DND-41 (cell line): ENCODE data around the gene ZNF451.
"Not testable (repeated sequence)": the region's sequence is repeated elsewhere in the genome, so short reads cannot be mapped to it uniquely, and the experiment has no call there.

Experiments used
- ATAC-seq: fragments of 200-7000 bp; cut with Tn5 transposase; 3 replicates; pipeline ENCODE4 v1.9.1; 2021; ENCODE audit warnings: low read depth; ENCODE audit not compliant: insufficient read depth
- DNase-seq: peaks from one replicate; pipeline ENCODE4 v3.0.0-alpha.2; 2020
- H2AFZ ChIP-seq: 2 replicates; pipeline ENCODE4 v1.6.0; 2012; ENCODE audit warnings: low read depth, low read length
- H3K27ac ChIP-seq: 2 replicates; pipeline ENCODE4 v1.5.1; 2012; ENCODE audit warnings: low read length, inconsistent platforms
- H3K27me3 ChIP-seq: fragments of 200-600 bp; sonication (generic); 2 replicates; pipeline ENCODE4 v1.6.0; 2012; ENCODE audit warnings: low read length, mild to moderate bottlenecking, inconsistent platforms; ENCODE audit not compliant: insufficient read depth, poor library complexity
- H3K36me3 ChIP-seq: 2 replicates; pipeline ENCODE4 v1.5.1; 2012; ENCODE audit warnings: low read length, inconsistent platforms; ENCODE audit not compliant: insufficient read depth
- H3K4me1 ChIP-seq: 2 replicates; pipeline ENCODE4 v1.5.1; 2012; ENCODE audit warnings: mild to moderate bottlenecking, low read length; ENCODE audit not compliant: insufficient read depth
- H3K4me2 ChIP-seq: 2 replicates; pipeline ENCODE4 v1.6.0; 2012; ENCODE audit warnings: mild to moderate bottlenecking, moderate library complexity, low read length, inconsistent platforms; ENCODE audit not compliant: insufficient read depth
- H3K4me3 ChIP-seq, 2 experiments: fragments of 200-600 bp in 1 of 2; shearing (Covaris generic) in 1 of 2; 2 replicates each; pipeline ENCODE4 v1.5.1; 2012 to 2016; ENCODE audit warnings: inconsistent platforms in 2 of 2, low read length in 2 of 2, mild to moderate bottlenecking in 2 of 2, low read depth in 1 of 2, moderate library complexity in 1 of 2
- H3K79me2 ChIP-seq: 2 replicates; pipeline ENCODE4 v1.6.0; 2012; ENCODE audit warnings: low read length, inconsistent platforms; ENCODE audit not compliant: insufficient read depth
- H3K9ac ChIP-seq: 2 replicates; pipeline ENCODE4 v1.6.0; 2012; ENCODE audit warnings: low read depth, mild to moderate bottlenecking, inconsistent platforms, low read length, moderate library complexity
- H3K9me3 ChIP-seq: 2 replicates; pipeline ENCODE4 v1.5.1; 2012; ENCODE audit warnings: low read length, moderate library complexity, mild to moderate bottlenecking, inconsistent platforms; ENCODE audit not compliant: insufficient read depth, severe bottlenecking
- H4K20me1 ChIP-seq: 2 replicates; pipeline ENCODE4 v1.6.0; 2012; ENCODE audit warnings: low read length; ENCODE audit not compliant: insufficient read depth
- EZH2 ChIP-seq: IDR thresholded peaks from 3 replicates; pipeline ENCODE4 v1.6.1; 2012; ENCODE audit warnings: borderline replicate concordance, low read depth, mild to moderate bottlenecking, moderate library complexity, low read length, inconsistent platforms; ENCODE audit not compliant: severe bottlenecking
- TF ChIP-seq, protein P1 (sequence below): IDR thresholded peaks from 2 replicates; pipeline ENCODE4 v1.5.1; 2012; ENCODE audit warnings: borderline replicate concordance, low read length, moderate library complexity, mild to moderate bottlenecking; ENCODE audit not compliant: poor library complexity, severe bottlenecking; ENCODE audit errors: extremely low read depth

ZNF451 gene

DNA sequence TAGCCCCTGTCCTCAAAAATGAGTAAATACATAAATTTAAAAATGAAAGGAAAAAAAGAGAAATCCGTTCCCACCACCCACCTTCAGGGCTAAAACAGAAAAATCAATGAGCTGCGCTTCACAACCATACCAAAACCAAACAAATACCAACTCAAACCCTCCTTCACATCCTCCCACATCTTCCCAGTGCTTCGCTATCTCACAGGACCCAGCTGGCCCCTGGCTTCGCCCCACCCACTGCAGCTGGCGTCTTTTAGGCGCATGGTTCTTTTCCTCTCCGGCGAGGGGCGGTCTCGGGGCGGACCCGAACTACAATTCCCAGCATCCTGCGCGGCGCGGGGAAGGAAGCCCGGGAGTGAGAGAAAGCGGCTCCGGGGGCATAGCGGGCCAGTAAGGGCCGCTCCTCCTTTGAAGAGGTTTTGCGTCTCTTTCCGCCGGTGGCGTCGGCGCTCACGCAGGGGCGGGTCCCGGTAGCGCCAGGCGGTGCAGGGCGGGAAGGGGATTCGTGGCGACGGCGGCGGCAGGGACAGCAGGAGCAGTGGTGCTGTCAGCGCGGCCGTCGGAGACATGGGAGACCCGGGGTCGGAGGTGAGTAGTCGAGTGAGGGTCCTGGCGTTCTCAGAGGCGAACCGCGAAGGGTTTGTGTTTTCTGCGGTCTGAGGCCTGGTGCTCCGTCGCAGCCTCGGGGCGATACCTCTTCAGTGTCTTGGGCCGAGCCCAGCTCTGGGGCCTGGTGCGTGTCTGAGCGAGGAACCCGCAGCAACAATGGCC lies at the start of gene ZNF451:
ZNF451 (plus strand) TSS at position 502 of the 771 bp plus-strand sequence; CDS start at position 568, 66 bp downstream.
- TF ChIP-seq, protein P1, sequence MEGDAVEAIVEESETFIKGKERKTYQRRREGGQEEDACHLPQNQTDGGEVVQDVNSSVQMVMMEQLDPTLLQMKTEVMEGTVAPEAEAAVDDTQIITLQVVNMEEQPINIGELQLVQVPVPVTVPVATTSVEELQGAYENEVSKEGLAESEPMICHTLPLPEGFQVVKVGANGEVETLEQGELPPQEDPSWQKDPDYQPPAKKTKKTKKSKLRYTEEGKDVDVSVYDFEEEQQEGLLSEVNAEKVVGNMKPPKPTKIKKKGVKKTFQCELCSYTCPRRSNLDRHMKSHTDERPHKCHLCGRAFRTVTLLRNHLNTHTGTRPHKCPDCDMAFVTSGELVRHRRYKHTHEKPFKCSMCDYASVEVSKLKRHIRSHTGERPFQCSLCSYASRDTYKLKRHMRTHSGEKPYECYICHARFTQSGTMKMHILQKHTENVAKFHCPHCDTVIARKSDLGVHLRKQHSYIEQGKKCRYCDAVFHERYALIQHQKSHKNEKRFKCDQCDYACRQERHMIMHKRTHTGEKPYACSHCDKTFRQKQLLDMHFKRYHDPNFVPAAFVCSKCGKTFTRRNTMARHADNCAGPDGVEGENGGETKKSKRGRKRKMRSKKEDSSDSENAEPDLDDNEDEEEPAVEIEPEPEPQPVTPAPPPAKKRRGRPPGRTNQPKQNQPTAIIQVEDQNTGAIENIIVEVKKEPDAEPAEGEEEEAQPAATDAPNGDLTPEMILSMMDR = no peak
- TF ChIP-seq EZH2 = no peak
- ATAC-seq = peak; percentile 90
- Histone ChIP-seq H3K4me1 (peaks cover 39% of the 10 kb centered on the region), H3K9me3 (no peaks in the 10 kb centered on the region), H3K4me2 (peak within 1 kb of the TSS; percentile 74), H4K20me1 (peaks cover 27% of the 10 kb centered on the region; the same call in 1 of the 2 replicates), H3K27me3 (no peaks in the 10 kb centered on the region), H3K4me3 (peak within 1 kb of the TSS; percentile 33 to 69; a peak in 3 of 4 replicates), H3K36me3 (peaks cover 24% of the 10 kb centered on the region), H3K79me2 (peaks cover 39% of the 10 kb centered on the region), H2AFZ (peak within 1 kb of the TSS; percentile 78), H3K27ac (peak within 1 kb of the TSS; percentile 81), H3K9ac (peak within 1 kb of the TSS; percentile 68)
- DNase-seq = peak; percentile 98

DNA sequence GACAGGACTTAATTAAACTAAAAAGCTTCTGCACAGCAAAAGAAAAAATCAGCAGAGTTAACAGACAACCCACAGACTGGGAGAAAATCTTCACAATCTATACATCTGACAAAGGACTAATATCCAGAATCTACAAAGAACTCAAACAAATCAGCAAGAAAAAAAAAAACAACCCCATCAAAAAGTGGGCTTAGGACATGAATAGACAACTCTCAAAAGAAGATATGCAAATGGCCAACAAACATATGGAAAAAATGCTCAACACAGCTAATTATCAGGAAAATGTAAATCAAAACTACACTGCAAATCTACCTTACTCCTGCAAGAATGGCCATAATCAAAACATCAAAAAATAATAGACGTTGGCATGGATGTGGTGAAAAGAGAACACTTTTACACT lies 45.9 kb upstream of the ZNF451 start:
- H2AFZ ChIP-seq, H3K4me3 ChIP-seq, H3K9ac ChIP-seq, H3K9me3 ChIP-seq, ATAC-seq, H4K20me1 ChIP-seq, H3K27me3 ChIP-seq, H3K4me2 ChIP-seq, DNase-seq, H3K27ac ChIP-seq: not testable (repeated sequence)
- H3K79me2 ChIP-seq = peaks cover 20% of the 10 kb centered on the region
- peaks cover 10% of the 10 kb centered on the region for H3K36me3 ChIP-seq
- peaks cover 23% of the 10 kb centered on the region for H3K4me1 ChIP-seq

DNA sequence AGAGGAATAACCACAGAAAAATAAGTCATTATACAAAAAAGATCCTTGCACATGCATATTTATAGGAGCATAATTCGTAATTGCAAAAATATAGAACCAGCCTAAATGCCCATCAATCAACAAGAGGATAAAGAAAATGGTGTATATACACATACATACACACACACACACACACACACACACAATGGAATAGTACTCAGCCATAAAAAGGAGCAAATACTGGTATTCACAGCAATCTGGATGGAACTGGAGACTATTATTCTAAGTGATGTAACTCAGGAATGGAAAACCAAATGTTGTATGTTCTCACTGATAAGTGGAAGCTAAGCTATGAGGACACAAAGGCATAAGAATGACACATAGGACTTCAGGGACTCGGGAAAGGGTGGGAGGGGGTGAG lies 45.4 kb upstream of the ZNF451 start:
- TF ChIP-seq, protein P1 = no peak
- no peak for TF ChIP-seq EZH2
- Histone ChIP-seq H4K20me1 (peaks cover 9% of the 10 kb centered on the region; the same call in 1 of the 2 replicates), H3K27ac (no peak overlapping the region), H3K4me3 (no peak overlapping the region), H3K4me1 (peaks cover 28% of the 10 kb centered on the region), H3K9me3 (no peaks in the 10 kb centered on the region), H3K27me3 (no peaks in the 10 kb centered on the region), H3K4me2 (no peak overlapping the region), H3K79me2 (peaks cover 25% of the 10 kb centered on the region), H3K9ac (no peak overlapping the region), H2AFZ (no peak overlapping the region), H3K36me3 (peaks cover 16% of the 10 kb centered on the region)
- DNase-seq (no peak), ATAC-seq (no peak)

DNA sequence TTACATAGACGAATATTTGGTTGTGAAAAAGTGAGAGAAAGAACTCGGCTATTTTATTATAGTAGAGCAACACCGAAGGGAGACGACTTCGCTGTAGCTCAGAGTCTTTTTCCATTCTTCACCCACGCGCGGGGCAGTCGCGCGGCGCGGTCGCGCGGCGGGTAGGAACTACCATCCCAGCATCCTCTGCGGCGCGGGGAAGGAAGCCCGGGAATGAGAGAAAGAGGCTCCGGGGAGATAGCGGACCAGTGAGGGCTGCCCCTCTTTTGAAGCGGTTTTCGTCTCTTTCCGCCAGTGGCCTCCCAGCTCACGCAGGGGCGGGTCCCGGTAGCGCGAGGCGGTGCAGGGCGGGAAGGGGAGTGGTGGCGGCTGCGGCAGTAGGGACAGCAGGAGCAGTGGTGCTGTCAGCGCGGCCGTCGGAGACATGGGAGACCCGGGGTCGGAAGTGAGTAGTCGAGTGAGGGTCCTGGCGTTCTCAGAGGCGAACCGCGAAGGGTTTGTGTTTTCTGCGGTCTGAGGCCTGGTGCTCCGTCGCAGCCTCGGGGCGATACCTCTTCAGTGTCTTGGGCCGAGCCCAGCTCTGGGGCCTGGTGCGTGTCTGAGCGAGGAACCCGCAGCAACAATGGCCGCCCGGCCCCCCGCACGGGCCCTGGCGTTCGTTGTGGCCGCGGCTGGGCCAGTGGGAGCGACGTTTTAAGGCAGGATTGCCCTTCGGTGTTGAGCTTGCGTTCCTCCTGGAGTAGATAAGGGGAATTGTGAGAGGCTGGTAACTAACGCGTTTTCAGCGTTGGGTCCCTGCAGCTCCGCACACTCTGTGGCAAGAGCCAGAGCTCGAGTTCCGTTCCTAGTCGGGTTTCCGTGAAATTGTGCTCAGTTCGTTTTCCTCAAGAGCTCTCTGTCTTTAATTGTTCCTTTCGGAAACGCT lies 43.4 kb upstream of the ZNF451 start, which contains the start of gene KIAA1586:
KIAA1586 (plus strand) TSS at position 362 of the 925 bp plus-strand sequence; CDS start at position 425, 63 bp downstream.
- H3K79me2 ChIP-seq = peaks cover 45% of the 10 kb centered on the region
- peak within 1 kb of the TSS; percentile 97 for H2AFZ ChIP-seq
- H3K27me3 ChIP-seq, H3K9me3 ChIP-seq: not testable (repeated sequence)
- peak within 1 kb of the TSS; percentile 82 for H3K27ac ChIP-seq
- peaks cover 36% of the 10 kb centered on the region for H3K36me3 ChIP-seq
- H3K4me2 ChIP-seq = peak within 1 kb of the TSS; percentile 79
- DNase-seq = peak; percentile 93
- peak; percentile 97 for ATAC-seq
- peak within 1 kb of the TSS; percentile 76 to 85 for H3K4me3 ChIP-seq
- peak within 1 kb of the TSS; percentile 70 for H3K9ac ChIP-seq
- peaks cover 13% of the 10 kb centered on the region; the same call in 1 of the 2 replicates for H4K20me1 ChIP-seq
- peaks cover 29% of the 10 kb centered on the region for H3K4me1 ChIP-seq

- H2AFZ ChIP-seq, H3K9ac ChIP-seq, H3K9me3 ChIP-seq, DNase-seq, H3K27me3 ChIP-seq, H3K27ac ChIP-seq, H3K4me2 ChIP-seq, H3K4me3 ChIP-seq: not testable (repeated sequence)
- H3K79me2 ChIP-seq = peaks cover 47% of the 10 kb centered on the region
- H3K4me1 ChIP-seq = peaks cover 29% of the 10 kb centered on the region
- ATAC-seq = peak; percentile 11
- H3K36me3 ChIP-seq = peaks cover 41% of the 10 kb centered on the region
- peaks cover 13% of the 10 kb centered on the region; the same call in 1 of the 2 replicates for H4K20me1 ChIP-seq
Observed at GRCh38 chr6:57047257-57047585, 42.8 kb upstream of the ZNF451 start.

DNA sequence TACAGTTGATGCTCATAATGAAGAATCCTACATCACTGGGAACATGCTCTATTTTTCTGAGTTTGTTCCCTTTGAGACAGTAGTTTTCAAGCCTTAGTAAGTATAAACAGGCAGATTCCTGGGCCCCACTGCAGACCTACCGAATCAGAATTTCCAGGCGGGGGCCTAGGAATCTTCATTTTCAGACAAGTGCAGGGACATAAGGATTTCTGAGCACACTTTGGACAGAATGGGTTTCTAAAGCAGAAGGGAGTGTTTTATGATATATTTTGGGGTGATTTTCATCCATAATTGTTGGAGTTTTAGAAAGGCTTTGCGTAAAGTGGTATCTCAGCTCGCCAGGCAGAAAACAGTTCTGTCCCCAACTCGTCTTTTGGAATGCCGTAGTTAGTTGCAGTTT lies 42.1 kb upstream of the ZNF451 start:
- Histone ChIP-seq H3K9ac (peak overlapping the region; percentile 38), H4K20me1 (peaks cover 13% of the 10 kb centered on the region; the same call in 1 of the 2 replicates), H3K4me1 (peaks cover 29% of the 10 kb centered on the region), H3K4me2 (peak overlapping the region; percentile 57), H3K36me3 (peaks cover 47% of the 10 kb centered on the region), H3K4me3 (peak overlapping the region in 1 of 2 experiments; percentile 52; a peak in 2 of 4 replicates), H3K79me2 (peaks cover 47% of the 10 kb centered on the region)
- not testable (repeated sequence) for H3K9me3 ChIP-seq, DNase-seq, H3K27me3 ChIP-seq, H2AFZ ChIP-seq, H3K27ac ChIP-seq, ATAC-seq
